Smooth muscle cell of the brain vasculature (primary cell): ENCODE data around the gene CD79B.

Source experiments
- DNase-seq: peaks from one replicate; pipeline ENCODE4 v3.0.0-alpha.2; 2012; ENCODE audit warnings: low read depth, low spot score

The CD79B gene

GRCh38 chr17:63931981-63932561 is at the start of gene CD79B:
Gene CD79B (minus strand): TSS chr17:63932331. CDS start chr17:63932261, 70 bp downstream.
- DNase-seq = no peak

- DNase-seq = no peak
Observed at GRCh38 chr17:63978272-63979200, 46.4 kb upstream of the CD79B start.

- no peak for DNase-seq
Observed at GRCh38 chr17:63976702-63977101, 44.6 kb upstream of the CD79B start.

- no peak for DNase-seq
Observed at GRCh38 chr17:63975541-63976092, 43.5 kb upstream of the CD79B start.

- no peak for DNase-seq
Observed at GRCh38 chr17:63974594-63975192, 42.6 kb upstream of the CD79B start.

- no peak for DNase-seq
Observed at GRCh38 chr17:63973930-63974593, 41.9 kb upstream of the CD79B start.

GRCh38 chr17:63973247-63973646 is 41.1 kb upstream of the CD79B start:
- DNase-seq = no peak

- DNase-seq = no peak
Observed at GRCh38 chr17:63972796-63973195, 40.7 kb upstream of the CD79B start, which contains the start of gene SCN4A. Gene SCN4A (minus strand): TSS chr17:63972918. CDS start chr17:63972841, 77 bp downstream.

GRCh38 chr17:63969278-63969677 is 37.1 kb upstream of the CD79B start:
- DNase-seq = no peak

GRCh38 chr17:63967953-63968352 is 35.8 kb upstream of the CD79B start:
- no peak for DNase-seq

- no peak for DNase-seq
Observed at GRCh38 chr17:63966646-63967264, 34.6 kb upstream of the CD79B start.

- no peak for DNase-seq
Observed at GRCh38 chr17:63963123-63963522, 31.0 kb upstream of the CD79B start.

GRCh38 chr17:63962298-63962744 is 30.2 kb upstream of the CD79B start:
- DNase-seq = no peak

GRCh38 chr17:63961355-63962212 is 29.5 kb upstream of the CD79B start:
- DNase-seq = no peak

GRCh38 chr17:63960430-63960829 is 28.3 kb upstream of the CD79B start:
- DNase-seq = no peak

GRCh38 chr17:63960006-63960405 is 27.9 kb upstream of the CD79B start:
- DNase-seq = no peak

- no peak for DNase-seq
Observed at GRCh38 chr17:63956296-63956920, 24.3 kb upstream of the CD79B start.

- no peak for DNase-seq
Observed at GRCh38 chr17:63955791-63956190, 23.7 kb upstream of the CD79B start.

- DNase-seq = no peak
Observed at GRCh38 chr17:63955232-63955631, 23.1 kb upstream of the CD79B start.
